GM19043 (cell line): ENCODE data around the gene CDK2AP2.
"Not testable (repeated sequence)": the region's sequence is repeated elsewhere in the genome, so short reads cannot be mapped to it uniquely, and the experiment has no call there.

Source experiments
- ATAC-seq: cut with Tn5 transposase; IDR thresholded peaks from one replicate; pipeline ENCODE4 v1.9.1; 2021; ENCODE audit warnings: low read depth; ENCODE audit not compliant: unreplicated experiment

Gene CDK2AP2

DNA sequence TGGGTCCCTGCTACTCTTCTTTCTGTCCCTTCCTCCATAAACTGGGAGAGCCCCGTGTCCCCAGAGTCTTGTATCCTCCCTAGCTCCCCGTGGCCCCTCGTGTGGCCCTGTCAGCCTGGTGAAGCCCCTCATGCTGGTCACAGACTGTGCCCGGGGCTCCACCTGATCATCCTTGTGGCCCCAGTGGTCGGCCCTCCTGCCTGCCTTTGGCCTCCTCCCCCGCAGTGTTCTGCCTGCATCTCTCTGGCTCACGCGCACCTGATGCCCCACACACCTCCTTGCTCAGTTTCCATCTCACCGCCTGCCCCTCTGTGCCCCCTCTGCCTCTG lies 16.5 kb upstream of the CDK2AP2 start:
- ATAC-seq: no peak

DNA sequence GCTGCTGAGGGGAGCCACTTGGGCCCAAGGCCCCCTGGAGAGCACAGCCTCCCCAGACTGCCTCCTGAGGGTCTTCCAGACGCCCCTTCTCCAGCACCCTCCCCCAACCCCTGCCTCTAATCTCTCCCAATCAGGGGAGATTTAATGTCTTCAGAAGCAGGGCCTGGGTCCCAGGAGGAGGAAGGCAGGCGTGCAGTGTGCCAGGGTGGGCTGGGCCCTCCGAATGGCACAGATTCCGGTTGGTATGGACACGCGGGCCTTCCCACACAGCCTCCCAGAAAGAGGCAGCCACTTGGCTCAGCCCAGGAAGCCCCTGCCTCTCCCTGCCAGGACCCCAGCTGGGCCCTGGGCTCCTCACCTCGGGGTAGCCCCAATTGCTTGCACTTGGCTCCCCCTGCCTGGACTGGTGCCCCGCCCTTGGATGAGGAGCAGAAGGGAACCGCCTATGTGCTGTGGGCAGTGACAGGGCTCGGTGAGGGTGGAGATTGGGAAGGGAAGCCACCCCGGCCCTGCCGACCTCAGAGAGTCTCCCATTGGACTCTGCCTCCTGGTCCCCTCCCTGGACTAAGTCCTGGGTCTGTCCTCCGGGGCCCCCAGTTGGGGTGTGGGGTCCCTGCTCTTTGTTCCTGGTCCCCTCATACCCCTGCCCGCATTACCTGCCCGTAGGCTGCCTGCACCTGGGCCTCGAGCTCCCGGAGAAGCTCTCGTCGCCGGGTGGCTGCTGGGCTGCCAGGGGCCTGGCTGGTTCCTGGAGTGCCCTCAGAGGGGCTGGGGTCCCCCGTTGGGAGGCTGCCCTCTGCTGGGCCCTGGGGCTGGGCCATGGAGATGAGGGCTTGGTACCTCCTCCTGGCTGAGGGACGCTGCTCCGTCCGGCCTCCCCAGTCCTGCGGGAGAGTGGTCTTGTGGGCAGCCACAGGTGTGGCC lies 15.9 kb upstream of the CDK2AP2 start:
- no peak for ATAC-seq

DNA sequence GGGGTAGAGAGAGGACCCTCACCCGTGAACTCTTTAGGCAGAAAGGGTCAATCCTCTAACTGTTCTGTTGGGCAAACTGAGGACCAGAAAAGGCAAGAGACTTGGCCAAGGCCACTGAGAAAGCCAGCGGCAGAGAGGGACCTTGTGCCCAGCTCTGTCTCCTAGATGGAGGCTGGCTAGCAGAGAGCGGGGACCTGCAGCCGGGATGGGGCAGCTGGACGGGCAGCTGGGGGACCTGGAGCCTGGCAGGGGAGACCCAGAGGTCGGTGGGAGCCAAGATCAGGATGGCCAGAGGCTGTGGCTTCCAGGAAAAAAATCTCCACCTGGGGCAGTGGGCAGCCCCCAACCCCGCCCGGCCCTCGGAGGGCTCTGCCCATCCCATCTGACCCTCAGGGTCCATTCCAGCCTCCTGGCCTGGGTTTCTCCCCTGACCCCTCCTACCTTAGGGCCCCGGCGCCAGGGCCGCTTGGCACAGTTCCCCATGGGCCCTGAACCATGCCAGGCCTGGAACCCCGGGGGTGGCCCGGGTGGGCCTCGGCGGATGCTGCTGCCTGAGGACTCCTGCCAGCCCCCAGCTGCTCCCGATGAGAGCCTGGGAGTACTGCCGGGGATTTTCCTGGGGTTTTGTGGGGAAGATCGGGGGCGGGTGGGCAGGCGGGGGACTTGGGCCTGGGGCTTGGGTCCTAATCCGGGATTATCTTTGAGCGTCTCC lies 15.0 kb upstream of the CDK2AP2 start, which contains the start of gene CABP2:
CABP2 (minus strand) TSS at position 603 of the 712 bp plus-strand sequence; CDS start at position 483, 120 bp downstream.
- no peak for ATAC-seq

DNA sequence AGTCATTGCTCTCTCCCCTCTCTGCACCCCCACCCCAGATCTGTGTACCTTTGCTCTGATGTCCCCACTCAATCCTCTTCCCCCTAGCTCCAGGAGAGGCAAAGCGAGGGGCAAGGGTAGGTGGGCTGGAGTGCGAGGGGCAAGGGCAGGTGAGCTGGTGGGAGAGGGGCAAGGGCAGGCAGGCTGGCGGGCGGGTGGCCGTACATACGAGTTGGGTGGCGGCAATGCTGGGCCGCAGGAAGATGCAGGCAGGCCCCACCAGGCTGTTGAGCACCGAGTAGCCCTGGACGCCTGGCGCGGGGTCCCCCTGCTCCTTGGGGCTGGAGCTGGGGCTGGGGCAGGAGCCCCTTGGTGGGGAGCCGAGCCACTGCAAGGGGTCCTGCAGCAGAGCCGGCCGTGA lies 14.4 kb upstream of the CDK2AP2 start:
- no peak for ATAC-seq

DNA sequence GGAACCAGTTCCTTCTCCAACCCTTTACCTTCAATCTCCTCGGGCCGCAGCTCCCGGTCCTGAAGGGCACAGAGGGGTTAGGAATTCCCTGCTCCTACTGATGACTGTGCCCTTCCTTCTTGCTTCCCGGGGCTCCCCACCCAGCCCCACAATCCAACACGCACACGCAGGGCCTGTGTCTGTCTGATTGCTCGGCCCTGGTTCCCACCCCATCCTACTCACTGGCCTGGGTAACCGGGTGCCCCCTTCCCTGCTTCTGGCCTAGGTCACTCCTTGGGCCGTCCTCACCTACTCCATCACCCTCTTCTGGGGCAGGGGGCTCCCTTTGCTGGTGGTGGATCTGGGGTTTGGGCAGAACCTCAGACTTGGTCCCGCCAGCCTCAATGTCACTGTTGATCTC lies 14.0 kb upstream of the CDK2AP2 start:
- no peak for ATAC-seq

DNA sequence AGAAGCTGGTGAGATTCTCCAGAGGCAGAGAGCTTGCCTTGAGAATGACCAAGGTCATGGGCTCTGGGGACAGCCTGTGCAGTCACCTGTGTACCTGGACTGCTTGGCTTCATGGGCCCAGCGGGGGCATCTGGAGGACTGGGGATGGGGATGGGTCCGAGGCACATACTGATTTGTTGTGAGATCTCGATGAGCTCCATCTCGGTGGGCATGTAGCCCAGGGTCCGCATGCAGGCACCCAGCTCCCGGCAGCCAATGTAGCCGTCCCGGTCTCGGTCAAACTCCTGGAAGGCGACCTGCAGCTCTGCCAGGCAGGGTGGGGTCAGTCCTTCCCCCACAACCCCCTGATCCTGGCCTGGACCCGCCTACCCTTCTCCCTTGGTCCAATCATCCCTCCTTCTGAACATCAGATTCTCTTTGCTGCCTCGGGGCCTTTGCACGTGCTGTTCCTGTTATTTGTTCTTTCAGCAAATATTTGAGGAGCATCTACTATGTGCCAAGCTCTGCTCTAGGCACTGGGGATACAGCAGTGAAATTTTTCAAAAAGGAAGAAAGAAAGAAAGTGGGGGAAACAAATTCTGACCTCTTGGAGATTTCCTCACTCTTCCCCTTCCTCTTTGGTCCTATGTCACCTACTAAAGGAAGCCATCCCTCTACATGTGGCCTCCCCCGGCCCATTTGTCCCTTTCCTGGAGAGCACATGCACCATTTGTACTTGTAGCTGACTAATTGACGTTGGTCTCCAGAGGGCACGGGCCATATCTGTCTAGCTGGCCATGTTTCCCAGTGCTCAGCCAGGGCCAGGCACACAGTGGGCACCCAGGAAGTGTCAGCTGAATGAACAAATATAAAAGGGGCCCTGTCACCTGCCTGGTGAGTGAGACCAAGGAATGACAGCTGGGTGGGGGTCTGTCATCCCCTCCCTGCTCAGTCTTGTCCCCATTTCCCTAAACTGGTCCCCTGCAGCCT lies 13.2 kb upstream of the CDK2AP2 start:
- ATAC-seq: no peak

DNA sequence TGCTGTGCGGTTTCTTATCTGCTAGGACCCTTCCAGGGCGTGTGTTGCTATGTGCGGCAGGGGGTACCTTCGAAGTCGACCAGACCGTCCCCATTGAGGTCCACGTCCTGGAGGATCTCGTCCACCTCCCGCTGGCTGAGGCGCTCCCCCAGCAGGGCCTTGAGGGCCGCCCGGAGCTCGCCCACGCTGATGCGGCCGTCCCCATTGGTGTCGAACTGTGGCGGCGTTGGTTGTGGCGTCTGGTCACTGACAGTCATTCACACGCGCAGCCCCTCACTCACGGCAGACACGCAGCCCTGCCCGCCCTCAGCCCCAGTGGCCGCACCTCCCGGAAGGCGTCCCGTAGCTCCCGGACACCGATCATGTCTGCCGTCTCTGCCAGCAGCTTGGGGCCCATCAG lies 11.8 kb upstream of the CDK2AP2 start:
- ATAC-seq: no peak

DNA sequence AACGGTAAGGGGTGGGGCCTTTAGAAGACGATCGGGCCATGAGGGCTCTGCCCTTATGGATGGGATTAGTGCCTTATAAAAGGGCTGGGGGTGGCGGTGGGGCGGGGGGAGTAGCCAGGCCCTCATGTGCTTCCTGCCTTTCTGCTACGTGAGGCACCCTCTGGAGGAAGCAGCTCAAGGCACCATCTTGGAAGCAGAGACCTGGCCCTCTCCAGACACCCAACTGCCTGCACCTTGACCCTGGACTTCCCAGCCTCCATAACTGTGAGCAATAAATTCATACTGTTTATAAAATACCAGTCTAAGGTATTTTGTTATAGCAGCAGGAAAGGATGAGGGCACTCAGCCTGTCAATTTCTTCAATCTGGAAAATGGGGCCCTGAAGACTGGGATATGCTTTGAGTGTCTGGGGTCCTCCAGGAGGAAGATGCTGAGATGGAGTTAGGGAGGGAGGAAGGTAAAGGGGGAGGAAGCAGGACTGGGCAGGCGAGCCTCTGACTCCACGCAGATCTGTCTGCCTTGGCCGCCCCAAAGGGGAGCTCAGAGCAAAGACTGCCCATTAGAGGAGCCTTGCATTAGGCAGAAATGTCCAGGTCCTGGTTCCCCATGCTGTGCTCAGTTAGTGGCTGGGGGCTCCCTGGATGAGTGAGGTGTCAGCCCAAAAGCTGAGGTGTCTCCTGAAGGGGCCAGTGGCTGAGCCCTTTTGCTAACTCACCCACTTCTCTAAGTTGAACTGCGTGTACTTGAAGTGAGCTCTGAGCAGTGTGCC lies 10.0 kb upstream of the CDK2AP2 start:
- no peak for ATAC-seq

DNA sequence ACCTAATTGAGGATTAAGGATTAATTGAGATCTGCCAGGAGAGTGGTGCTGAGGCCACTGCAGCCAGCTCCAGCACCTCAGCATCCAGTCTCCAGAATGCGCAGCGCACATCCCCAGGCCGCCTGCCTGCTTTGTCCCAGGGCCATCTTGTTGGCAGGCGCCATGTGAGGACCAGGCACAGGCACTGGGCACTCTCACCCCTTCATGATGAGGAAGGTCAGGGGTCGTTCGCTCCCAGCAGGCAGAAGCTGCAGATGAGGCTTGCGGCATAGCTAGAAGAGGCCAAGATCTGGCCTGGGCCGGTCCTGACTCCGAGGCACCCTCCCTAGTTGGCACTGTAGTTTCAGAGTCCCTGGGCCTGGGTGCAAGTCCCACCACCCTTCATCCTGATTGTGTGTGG lies 8.8 kb upstream of the CDK2AP2 start:
- ATAC-seq: no peak

DNA sequence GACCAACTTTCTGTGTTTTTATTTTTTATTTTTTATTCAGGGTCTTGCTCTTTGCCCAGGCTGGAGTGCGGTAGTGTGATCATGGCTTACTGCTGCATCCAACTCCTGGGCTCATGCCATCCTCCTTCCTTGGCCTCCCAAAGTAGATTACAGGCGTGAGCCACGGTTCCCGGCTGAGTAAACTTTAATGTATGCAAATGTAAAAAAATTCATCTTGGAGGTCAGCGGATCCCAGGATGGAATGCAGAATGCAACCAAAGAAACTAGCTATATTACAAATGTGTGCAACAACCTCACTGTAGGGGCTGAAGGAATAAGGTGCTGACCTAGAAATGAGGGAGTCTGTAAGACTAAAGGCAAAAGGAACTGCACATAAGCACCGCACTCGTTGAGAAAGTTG lies 6.2 kb upstream of the CDK2AP2 start:
- no peak for ATAC-seq

DNA sequence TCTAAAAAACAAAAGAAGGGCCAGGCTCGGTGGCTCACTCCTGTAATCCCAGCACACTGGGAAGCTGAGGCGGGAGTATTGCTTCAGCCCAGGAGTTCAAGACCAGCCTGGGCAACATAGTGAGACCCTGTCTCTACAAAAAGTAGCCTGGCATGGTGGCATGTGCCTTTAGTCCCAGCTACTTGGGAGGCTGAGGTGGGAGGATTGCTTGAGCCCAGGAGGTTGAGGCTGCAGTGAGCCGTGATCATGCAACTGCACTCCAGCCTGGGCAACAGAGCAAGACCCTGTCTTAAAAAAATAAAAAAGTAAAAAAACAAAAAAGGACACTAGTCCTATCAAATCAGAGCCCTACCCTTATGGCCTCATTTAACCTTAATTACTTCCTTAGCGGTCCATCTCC lies 3.6 kb upstream of the CDK2AP2 start:
- not testable (repeated sequence) for ATAC-seq

DNA sequence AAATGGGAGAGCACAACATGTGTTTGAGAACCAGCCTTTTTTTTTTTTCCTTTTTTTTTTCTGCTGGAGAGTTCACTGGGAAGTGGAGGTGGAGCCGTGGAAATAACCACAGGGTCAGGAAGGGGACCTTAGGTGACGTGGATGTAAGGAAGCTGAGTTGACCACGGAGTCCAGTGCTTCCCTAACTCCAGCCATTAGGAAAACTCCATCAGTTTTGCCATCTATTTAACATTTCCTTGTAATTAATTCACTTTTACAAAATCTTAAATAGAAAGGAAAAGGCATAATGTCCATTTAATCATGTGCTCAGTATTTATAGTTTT lies 2.0 kb upstream of the CDK2AP2 start:
- no peak for ATAC-seq

DNA sequence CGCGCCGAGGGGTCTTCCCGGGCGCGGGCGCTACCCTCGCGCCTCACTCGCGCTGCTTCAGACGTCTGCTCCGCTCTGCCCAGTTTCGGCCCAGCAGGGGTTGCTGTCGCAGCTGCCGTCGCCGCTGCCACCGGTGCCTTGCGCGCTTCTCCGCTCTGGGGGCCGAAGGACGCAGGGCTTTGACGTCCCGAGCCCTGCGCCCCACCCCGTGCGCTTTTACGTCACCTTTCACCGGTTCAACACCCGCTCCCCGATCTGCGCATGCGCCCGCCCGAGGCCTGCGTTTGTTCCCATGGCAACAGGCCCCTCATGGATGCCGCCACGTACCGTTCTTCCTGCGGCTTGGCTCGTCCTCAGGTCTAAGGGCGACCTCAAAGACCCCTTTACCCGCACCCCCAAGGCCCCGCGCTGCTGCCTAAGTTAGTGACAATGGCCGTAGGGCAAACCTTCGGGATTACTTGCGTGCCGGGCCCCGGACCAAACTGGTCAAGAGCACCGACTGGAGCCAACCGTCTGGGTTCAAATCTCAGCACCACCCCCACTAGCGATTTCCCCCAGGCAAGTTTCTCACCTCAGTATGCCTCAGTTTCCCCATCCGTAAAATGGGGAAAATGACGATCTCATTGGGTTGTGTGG lies 642 bp upstream of the CDK2AP2 start:
- ATAC-seq: peak; percentile 30

DNA sequence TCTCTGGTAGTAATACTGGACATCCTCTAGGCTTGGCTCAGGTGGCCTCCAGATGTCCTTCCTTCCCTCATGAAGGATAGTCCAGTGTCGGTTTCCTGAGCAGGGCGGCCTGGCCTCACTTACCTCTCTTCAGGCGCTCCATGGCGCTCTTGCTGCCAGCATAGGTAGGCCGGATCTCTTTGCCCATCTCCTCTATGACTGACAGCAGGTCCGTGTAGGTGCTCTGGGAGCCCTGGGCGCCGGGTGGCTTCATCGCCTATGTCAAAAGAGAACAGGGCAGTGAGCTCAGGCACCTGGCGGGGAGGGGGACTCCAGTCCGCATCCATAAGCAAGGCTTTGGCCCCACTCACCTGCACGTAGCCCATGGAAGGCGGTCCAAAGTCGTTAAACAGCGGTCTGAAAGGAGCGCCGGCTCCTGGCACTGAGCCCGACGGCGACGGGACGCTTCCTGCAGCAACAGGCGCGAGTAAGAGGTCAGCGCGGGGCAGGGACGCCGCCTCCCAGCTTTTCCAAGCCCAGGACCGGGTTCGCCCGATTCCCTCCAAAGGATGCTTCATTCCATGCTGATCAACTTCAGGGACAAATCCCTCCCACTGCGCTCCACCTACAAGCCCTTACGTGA lies 609 bp downstream of the CDK2AP2 start:
- no peak for ATAC-seq

DNA sequence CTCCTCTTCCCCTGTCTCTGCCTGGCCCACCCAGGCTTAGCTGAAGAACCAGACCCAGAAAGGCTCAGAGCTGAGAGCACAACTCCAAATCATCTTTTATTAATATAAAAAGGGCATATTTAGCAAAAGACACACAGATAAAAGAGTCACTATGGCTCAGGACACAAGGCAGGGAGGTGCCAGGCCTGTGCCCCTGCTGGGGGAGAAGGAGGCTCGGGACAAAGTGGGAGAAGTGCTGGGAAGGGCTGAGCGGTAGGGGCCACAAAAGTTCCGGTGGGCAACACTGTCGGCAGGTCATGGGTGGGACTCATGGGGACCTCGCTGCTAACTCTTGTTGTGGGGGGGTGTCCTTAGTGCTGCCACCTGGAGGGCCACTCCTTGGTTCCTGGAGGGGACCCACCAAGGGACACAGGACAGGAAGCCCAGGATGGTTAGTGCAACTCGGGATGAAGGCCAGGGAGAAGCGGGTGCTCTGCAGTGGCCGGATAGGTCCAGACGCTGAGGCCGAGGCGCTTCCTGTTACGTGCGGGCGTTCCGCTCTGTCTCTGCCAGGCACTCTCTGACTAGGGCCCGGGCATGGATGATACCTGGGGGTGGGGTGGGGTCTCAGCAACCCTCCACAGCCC lies 1.4 kb downstream of the CDK2AP2 start:
- no peak for ATAC-seq

DNA sequence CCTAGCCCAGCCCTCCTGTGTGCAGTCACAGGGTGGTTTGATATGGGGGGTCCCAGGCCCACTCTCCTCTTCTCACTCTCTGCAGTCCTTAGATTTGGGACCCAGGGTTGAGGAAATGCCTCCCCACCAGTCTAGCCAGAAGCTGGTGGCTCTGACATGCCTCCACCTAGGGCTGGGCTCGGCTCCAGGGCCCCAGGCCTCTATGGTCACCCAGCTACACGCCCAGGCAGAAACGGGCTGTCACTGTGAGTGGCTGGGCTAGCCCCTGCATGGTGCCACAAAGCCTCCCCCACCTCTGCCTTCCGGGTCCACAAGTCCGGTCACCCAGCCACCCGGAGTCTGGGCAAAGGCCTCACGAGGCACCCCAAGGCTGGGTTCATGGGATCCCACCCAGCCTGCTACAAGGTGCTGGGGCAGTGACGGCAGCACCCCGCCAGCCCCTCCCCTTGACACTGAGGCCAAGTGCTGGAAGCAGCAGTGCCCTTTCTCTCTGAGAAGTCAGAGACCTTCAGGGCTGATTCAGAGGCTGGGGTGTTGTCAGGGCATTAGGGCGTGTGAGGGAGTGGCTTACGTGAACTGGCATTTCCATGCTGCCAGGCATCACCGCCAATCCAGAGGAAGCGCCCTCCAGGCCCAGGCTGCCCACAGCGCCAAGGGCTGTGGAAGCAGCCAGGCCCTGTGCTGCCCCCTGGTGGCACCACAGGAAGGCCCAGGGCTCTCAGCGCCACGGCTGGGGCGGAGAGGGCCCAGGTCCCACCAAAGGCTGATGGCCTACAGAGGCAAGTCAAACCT lies 2.2 kb downstream of the CDK2AP2 start:
- ATAC-seq: no peak

DNA sequence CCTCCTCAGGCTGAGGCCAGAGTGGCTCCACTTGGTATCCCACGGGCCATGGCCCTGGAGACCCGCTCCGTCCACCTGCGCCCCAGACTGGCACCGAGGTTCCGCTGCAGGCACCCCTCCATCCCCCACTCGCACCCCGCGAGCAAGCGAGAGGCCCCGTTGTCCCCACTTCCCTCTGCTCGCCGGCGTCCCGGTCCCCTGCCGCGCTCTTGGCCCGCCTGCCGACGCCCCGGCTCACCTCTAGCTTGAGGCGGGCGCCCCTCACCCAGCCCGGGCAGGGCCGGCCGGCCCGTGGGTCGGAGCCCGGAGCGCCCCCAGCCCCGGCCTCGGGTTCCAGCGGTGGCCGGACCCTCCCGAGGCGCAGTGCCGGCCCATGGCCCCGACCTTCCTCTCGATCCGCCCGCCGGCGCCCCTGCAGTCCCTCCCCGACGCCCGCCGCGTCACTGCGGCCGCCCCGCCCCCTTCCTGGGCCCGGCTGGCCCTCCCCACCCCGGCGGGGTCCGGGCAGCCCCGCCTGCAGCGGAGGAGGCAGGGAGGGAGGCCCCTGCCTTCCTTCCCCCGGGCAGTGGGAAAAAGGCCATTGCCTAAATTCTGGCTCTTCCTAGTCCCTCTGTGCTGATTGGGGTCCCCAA lies 2.9 kb downstream of the CDK2AP2 start, which contains the start of gene PITPNM1:
PITPNM1 (minus strand) TSS at position 414 of the 632 bp plus-strand sequence. CDS start 1,183 bp downstream, outside the sequence.
- no peak for ATAC-seq
